GM19395 (cell line): ENCODE results near the gene SPRED1.
"Not testable (repeated sequence)": the region's sequence is repeated elsewhere in the genome, so short reads cannot be mapped to it uniquely, and the experiment has no call there.

Experiments
- ATAC-seq: cut with Tn5 transposase; IDR thresholded peaks from one replicate; pipeline ENCODE4 v1.9.1; 2021; ENCODE audit warnings: mild to moderate bottlenecking, moderate library complexity; ENCODE audit not compliant: unreplicated experiment

The SPRED1 gene

GRCh38 chr15:38275959-38276358, 23.3 kb downstream of the SPRED1 start:
- no peak for ATAC-seq

DNA sequence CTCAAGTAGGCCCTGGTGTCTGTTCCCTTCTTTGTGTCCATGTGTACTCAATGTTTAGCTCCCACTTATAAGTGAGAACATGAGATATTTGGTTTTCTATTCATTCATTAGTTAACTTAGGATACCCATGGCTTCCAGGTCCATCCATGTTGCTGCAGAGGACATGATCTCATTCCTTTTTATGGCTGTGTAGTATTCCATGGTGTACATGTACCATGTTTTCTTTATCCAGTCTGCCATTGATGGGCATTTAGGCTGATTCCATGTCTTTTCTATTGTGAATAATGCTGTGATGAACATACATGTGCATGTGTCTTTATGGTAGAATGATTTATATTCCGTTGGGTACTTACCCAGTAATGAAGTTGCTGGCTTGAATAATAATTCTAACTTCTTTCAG, 24.6 kb downstream of the SPRED1 start:
- ATAC-seq = not testable (repeated sequence)

DNA sequence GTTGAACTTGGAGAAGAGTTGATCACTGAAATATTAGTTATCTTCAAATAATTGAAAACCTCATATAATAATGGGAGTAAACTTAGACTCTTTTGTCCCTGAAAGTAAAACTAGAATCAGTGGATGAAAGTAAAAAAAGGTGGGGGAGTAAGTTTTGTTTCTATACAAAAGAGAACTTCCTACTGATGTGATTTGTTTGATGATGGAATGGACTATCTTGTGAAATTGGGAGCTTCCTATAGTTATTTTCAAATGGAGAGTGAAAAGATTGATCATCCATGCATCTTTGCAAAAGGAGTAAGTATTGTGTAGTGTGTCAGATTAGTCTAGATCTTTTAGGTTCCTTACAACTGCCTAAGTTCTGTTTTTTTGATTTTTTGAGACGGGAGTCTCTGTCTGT, 28.4 kb downstream of the SPRED1 start:
- ATAC-seq = no peak

DNA sequence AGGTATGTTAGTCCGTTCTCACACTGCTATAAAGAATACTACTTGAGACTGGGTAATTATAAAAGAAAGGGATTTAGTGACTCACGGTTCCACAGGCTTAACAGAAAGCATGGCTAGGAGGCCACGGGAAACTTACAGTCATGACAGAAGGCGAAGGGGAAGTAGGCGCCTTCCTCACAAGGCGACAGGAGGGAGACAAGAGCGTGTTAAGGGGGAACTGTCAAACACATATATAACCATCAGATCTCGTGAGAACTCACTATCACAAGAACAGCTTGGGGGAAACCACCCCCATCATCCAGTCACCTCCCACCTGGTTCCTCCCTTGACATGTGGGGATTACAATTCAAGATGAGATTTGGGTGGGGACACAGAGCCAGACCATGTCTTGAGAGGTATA, 30.4 kb downstream of the SPRED1 start:
- no peak for ATAC-seq

DNA sequence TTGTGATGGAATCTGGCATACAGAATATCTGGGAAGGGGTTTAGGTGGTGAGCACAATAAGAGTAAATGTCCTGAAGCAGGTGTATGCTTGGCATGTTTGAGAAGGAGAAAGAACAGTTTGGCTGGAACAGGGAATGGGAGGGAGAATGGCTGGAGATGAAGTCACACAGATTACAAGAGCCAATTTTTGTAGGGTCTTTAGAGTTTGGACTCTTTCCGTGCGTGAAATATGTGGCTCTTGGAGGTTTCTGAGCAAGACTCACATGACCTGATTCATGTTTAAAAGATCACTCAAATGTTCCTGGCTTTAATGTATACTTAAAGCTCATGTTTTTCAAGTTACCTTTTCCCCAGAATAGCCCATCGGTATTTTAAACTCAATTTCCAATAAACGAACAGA, 32.8 kb downstream of the SPRED1 start:
- ATAC-seq = no peak

DNA sequence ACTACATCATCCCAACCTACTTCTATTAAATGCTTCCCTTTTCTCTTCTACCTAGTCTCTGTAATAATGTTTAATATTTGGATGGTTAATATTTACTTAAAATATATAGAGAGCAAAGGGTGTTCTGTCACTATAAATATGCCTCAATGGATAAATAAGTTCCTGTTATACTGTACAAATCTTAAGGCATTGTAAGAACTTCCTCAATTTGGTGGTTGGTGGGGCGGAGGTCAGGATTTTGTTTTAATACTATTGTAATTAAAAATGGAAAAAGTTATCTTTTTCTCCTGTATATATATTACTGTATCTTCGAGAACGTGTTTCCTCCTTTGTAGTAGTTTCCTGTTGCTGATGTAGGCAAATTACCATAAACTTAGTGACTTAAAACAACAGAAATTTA, 41.5 kb downstream of the SPRED1 start:
- no peak for ATAC-seq

DNA sequence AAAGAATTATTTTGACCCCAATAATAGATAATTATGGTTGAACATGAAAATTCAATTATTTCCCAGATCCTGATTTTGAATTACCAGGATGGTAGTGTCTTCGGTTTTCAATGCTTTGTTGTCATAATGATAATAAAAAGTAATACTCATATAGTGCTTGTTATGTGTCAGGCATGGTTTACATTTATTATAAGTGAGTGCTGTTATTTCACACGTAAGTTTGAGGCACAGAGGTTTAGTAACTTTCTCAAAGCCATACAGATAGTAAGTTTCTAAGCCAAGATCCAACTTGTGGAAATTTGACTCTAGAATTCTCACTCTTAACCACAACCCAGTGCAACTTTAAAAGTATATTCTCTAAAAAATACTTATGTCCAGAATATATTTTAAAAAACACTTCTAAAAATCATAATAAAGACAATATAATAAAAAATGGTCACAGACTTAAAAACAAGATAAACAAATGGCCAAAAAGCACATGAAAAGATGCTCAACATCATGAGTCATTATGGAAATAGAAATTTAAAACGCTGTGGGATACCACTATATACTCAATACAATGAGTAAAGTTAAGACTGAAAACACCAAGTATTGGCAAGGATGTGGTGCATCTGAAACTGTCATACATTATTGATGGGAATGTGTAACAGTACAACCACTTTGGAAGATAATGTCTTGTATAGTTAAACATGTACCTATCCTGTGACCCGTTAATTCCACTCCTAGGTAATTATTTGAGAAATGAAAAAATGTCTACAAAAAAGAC, 45.2 kb downstream of the SPRED1 start:
- ATAC-seq = peak; percentile 52

DNA sequence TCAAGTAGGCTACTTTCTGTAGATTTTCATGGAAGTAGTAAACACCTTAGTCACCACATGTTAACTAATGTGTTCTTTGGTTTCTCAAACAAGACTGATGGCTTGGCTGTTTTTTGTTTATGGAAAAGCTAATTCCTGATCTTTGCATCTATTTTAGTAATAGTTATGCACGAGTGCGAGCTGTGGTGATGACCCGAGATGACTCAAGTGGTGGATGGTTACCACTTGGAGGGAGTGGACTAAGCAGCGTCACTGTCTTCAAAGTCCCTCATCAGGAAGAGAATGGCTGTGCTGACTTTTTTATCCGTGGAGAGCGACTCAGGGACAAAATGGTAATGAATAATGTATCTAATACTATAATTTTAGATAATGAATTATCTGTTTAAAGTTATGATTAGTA, 46.6 kb downstream of the SPRED1 start:
- no peak for ATAC-seq

GRCh38 chr15:38300395-38300794, 47.8 kb downstream of the SPRED1 start:
- no peak for ATAC-seq

DNA sequence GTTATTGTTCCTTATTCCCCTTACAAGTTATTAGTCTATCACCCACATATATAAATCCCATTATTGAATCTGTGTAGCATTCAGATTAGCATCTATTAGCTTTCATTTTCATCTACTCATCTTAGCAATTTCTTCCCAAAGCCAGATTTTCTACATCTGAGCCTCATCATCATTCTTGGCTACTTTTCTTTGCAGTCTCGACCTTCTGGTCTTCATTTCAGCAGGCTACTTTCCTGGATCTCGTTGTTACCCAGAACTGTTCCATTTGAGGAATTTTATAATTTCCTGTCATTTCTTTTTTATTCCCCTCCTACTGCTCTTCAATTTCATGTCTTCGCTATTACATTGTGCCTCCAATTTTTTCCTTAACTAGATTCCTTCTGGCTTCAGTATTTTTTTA, 51.8 kb downstream of the SPRED1 start:
- ATAC-seq = no peak

GRCh38 chr15:38307251-38307650, 54.6 kb downstream of the SPRED1 start:
- ATAC-seq = no peak

- ATAC-seq = no peak
Measured at GRCh38 chr15:38307861-38308641, 55.4 kb downstream of the SPRED1 start.

DNA sequence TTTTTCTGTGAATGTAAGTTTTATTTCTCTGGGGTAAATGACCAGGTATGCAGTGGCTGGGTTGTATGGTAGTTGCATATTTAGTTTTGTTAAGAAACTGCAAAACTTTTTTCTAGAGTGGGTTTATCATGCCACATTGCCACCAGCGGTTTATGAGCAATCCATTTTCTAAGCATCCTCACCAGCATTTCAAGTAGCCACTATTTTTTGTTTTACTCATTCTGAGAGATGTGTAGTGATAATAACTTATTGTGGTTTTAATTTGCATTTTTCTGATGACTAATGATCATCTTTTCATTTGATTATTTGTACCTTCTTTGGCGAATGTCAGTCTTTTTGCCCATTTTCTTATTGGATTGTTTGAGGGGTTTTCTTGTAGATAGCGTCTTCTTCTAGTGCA, 56.2 kb downstream of the SPRED1 start:
- no peak for ATAC-seq

- ATAC-seq = no peak
Measured at GRCh38 chr15:38312190-38312589, 59.6 kb downstream of the SPRED1 start.

DNA sequence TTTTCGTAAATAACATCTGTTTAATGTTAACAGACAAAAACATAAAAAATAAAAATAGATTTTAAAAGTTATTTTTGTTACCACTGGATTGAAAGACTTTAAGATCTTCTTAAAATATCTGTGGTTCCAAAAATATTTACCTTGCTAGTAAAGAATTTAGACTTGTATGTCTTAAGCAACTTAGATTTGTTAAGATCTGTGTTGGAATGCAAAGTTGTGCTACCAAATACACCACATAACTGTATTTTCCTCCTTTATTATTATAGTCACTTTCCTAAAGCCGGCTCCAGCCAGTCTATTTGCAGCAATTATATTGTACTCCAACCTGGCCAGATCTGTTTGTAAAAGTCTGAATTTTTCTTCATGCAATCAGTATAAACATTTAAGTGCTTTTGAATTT, 63.7 kb downstream of the SPRED1 start:
- ATAC-seq = no peak

DNA sequence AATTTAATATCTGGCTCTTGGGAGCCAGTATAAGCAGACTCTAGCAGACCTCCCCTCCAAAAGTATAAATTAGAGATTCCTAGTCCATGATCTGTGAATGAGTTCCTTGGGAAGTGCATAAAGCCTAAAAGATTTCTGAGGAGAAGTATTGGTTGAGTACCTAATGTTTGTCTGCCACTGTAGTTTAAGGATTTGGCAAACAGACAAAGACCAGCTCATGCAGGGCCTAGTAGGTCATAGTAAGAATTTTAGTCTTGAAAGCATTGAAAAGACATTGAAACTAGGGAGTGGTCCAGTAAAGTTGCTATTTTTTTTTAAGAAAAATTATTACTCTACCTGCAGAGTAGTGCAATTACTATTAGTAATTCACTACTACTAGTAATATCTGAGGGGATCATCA, 67.5 kb downstream of the SPRED1 start:
- ATAC-seq = no peak

DNA sequence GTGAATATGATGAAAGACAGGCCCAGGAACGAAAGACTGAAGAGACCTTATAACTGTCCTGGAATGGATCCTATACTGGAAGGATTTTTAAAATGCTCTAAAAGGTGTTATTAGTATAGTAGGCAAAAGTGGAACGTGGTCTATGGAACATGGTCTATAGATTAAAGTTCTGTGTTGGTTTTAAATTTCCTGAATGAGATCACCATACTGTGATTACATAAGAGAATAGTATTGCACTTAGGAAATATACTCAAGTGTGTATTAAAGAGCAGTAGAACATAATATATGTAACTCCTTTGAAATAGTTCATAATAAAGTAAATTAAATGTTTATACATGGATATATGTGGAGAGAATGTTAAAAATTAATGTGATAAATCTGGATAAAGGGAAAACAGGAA, 68.2 kb downstream of the SPRED1 start:
- no peak for ATAC-seq

GRCh38 chr15:38323895-38324294, 71.3 kb downstream of the SPRED1 start:
- no peak for ATAC-seq

DNA sequence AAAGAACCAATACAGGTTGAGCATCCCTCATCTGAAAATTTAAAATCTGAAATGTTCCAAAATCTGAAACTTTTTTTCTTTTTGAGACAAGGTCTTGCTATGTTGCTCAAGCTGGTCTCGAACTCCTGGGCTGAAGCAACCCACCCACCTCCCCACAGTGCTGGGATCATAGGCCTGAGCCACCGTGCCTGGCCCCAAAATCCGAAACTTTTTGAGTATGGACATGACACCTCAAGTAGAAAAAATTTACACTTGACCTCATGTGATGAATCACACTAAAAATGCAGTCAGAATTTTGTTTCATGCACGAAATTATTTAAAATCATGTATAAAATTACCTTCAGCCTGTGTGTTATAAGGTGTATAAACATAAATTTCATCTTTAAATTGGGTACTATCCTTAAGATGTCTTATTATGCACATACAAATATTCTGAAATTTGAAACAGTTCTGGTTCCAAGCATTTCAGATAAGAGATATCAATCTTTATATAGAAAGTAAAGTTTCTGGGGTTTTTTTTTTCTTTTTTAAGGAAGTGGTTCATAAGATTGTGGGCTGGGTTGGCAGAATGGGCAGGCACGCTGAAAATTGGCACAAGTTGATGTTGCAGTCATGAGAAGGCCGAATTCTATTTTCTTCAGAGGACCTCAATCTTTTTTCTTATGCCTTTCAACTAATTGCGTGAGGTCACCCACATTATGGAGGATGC, 72.5 kb downstream of the SPRED1 start:
- no peak for ATAC-seq

GRCh38 chr15:38325648-38325990, 73.0 kb downstream of the SPRED1 start:
- ATAC-seq = no peak

DNA sequence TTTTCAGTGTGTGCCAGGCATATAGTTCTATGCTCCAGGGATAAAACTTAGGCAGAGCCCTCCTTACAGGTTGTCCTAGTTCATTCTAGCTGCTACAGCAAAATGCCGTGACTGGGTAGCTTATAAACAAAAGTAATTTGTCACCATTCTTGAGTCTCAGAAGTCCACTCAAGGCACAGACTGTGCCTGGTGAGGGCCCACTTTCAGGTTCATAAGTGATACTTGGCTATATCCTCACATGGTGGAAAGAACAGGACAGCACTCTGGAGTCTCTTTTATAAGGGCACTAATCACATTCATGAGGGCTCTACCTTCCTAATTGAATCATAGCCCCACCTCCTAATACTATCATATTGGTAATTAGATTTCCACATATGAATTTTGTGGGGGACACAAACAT, 80.1 kb downstream of the SPRED1 start:
- ATAC-seq = no peak

GRCh38 chr15:38335116-38335515, 82.5 kb downstream of the SPRED1 start:
- no peak for ATAC-seq
